GM19395 (cell line): ENCODE measurements around the gene HINFP.
"Not testable (repeated sequence)": the region's sequence is repeated elsewhere in the genome, so short reads cannot be mapped to it uniquely, and the experiment has no call there.

Experiments
- ATAC-seq: cut with Tn5 transposase; IDR thresholded peaks from one replicate; pipeline ENCODE4 v1.9.1; 2021; ENCODE audit warnings: mild to moderate bottlenecking, moderate library complexity; ENCODE audit not compliant: unreplicated experiment

Gene HINFP

GRCh38 chr11:119117004-119117706, 4.2 kb upstream of the HINFP start:
- no peak for ATAC-seq

GRCh38 chr11:119118227-119118626, 3.2 kb upstream of the HINFP start:
- no peak for ATAC-seq

GRCh38 chr11:119118946-119119345, 2.4 kb upstream of the HINFP start:
- ATAC-seq = no peak

GRCh38 chr11:119120639-119121007, 757 bp upstream of the HINFP start:
- ATAC-seq = no peak

GRCh38 chr11:119121811-119122124, 388 bp downstream of the HINFP start:
- ATAC-seq = peak; percentile 8

DNA sequence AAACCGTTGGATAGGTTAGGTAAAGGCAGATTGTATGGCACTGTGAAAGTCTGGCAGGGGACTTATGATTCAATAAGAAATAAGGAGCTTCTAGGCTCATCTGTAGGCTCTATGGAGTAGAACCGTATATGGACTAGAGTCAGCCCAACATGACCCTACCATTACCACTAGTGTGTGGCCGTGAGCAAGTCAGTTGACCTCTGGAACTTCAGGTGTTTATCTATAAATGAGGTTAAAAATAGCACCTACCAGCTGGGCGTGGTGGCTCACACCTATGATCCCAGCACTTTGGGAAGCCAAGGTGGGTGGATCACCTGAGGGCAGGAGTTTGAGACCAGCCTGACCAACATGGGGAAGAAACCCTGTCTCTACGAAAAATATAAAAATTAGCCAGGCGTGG, 4.4 kb downstream of the HINFP start:
- ATAC-seq = no peak

- no peak for ATAC-seq
These were observed 5.4 kb downstream of the HINFP start for GRCh38 chr11:119126675-119127268.

- no peak for ATAC-seq
These were observed 9.3 kb downstream of the HINFP start for GRCh38 chr11:119130662-119131061.

DNA sequence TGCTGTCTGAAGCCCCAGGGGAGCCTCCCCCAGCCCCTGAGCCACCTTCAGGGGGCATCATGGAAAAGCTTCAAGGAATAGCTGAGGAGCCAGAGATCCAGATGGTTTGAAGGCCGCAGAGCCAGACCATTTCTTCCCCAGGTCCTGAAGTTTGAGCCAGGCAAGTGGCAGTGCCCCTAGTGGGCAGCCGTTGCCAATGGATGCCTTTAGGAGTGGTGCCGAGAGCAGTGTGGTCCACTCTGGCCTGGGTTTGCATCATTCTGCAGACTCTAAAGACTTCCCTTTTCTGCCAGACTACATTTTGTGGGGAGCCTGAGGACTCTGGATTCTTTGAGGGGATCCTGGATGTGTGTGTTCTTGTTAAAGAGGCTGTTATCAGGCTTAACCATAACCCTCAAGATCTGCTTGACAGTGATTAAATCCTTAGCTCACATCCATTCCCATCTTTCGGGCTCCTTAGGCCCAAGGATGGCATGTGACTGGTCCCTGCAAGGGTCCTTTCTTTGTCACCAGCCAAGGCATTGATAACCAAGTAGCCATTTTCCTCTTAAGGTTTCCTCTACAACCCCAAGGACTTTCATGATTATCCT, 13.1 kb downstream of the HINFP start:
- no peak for ATAC-seq

GRCh38 chr11:119139276-119139675, 17.9 kb downstream of the HINFP start:
- ATAC-seq = not testable (repeated sequence)

GRCh38 chr11:119144825-119145486, 23.6 kb downstream of the HINFP start:
- peak; percentile 65 for ATAC-seq

DNA sequence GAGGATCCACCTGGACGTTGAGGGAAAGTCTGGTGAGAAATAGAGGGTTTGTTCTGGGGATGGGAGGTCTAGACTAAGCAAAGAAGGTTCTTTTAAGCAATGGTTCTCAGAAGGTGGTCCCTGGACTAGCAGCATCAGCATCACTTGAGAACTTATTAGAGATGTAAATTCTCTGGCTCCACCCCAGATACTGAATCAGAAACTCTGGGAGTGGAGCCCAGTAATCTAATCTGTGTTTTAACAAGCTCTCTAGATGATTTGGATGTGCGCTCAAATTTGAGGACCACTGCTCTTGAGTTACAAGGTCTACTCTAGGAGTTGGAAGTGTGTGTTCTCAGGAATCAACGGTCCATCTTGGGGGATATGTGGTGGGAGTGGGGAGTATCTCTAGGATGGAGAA, 24.2 kb downstream of the HINFP start:
- ATAC-seq = no peak

DNA sequence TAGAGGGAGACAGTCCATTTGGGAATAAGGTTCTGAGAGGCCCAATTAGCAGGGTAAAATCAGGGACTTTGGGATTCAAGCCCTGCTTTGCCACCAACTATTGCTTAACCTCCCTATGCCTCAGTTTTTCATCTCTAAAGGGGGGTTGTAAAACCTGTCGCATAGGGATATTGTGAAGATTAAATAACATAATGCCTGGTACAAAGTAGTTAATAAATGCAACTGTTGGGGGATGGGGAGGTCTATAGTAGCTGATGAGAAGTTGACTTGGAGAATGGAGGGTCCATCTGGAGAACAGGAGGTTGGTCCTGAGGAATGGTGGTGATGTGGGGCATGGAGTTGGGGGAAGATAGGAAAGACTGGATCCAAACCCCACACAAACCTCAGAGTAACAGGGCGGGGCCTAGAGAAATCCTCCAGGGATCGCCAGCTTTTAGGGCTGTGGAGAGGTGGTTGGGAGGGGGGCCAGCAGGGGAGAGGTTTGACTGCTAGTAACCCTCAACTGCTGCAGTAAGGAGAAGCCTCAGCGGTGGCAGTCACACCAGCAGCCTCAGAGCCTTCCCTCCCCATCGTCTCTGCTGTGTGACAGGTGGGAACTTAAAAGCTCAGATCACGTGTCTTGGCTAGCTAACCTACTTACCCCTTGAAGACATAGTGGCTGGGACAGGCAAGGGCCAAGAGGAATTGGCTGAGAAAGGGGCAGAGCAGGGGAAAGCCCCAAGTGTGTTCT, 26.4 kb downstream of the HINFP start:
- no peak for ATAC-seq

DNA sequence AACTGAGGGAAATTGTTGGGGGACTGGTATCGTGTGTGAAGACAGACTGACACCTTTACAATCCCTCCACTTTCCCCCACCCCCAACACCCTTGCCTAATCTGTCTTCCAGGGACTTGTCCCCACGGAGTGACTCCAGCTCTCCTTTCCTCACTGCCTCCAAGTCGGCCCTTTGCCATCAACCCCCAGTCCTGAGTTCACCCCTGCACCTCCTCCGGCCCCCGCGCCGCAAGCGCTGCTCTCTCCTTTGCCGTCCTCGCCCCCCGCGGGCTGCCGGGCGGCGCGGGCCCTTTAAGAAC, 27.3 kb downstream of the HINFP start:
- ATAC-seq = no peak

DNA sequence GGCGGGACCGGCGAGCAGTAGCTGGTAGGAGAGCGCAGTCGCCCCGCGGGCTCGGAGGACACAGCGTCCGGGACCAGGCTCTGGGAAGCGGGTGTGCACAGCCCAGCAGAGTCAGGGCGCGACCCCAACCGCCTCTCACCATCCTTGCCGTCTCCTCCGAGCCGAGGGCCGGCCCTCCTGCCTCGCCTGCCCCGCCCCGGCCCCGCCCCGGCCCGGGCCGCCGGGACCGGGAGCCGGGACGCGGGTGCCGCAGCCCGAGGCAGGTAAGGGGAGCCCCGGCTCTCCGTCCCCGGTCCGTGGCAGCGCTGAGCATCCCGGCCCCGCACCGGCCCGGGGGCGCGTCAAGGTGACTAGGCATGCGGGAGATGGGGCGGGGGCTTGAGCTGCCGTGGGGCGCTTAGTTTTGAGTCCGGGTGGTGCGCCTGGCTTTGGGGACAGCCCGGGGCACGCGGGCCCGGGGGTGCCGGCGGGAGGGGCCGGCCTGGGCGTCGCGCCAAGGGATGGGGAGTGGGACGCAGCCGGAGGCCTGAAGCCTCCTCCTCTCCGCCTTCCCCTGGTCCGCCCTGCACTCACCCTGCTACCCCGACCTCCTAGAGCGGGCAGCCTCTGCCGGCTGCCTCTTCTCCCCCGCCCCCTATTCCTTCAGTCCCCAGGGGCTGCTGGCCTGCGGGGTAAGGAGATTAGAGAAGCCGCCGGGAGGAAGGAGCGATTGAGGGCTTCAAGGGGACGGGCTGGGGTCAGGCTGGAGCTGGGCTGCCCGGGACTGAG, 27.8 kb downstream of the HINFP start, which contains the start of gene ABCG4:
Gene ABCG4 (plus strand): TSS at position 35 of the 768 bp plus-strand sequence. CDS start 914 bp downstream, outside the sequence.
- ATAC-seq = no peak

- no peak for ATAC-seq
These were observed 28.5 kb downstream of the HINFP start for GRCh38 chr11:119149786-119150275.

GRCh38 chr11:119152043-119152442, 30.7 kb downstream of the HINFP start:
- ATAC-seq = no peak

DNA sequence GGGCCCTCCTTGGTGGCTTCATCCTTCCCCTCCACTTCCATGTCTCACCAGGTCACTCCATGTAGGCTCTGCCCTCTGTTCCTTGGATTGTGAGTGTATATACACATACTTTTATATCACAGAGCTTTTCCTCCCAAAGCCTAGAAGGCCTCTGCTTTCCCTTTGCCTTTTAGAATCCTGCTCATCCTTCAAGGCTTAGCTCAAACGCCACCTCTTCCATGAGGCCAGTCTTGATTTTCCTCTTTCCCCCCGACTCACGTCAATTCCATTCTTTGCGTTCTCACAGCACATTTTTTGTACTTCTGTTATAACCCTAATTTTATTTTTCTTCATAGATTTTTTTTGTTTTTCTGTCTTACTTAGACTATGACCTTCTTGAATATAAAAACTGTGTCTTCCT, 31.2 kb downstream of the HINFP start:
- no peak for ATAC-seq

DNA sequence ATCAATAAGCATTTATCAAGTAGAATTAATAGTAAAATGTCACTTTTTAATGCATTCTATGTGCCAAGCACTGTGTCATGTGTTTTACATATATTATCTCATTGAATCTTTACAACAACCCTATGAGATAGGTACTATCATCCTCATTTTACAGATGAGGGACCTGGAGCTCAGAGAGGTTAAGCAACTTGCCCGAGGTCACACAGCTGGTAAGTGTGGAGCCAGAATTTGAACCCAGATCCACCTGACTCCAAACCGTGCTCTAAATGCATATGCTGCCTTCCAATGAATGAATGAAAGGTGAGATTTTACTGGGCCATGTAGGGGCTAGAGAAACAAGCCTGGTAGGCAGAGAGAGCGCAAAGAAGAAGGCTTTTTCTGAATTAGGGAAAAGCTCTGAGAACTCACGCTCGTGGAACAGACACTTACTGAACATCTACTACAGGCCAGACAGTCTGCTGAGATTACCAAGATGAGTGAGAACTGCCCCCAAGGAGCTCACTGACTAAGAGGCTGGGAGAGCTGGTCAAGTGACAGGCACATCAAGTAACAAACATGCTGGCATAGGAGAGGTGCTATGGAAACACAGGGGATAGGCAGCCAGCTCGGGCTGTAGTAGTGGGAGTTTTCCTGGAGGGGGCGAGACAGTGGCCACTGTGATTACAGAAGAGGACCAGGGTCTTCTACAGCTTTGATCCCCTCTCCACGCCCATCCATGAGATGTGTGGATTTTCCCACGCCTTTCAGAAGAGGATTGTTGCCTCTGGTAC, 31.9 kb downstream of the HINFP start:
- ATAC-seq = no peak

GRCh38 chr11:119154178-119154577, 32.8 kb downstream of the HINFP start:
- ATAC-seq = no peak
